OCI-LY1 (cell line): Measurements from ENCODE around the gene NALCN.

Source experiments
- H2AFZ ChIP-seq: fragments of 200-600 bp; sonication (generic), shearing (Covaris generic); 2 replicates; pipeline ENCODE4 v1.6.0; 2014; ENCODE audit warnings: antibody characterized with exemption, mild to moderate bottlenecking, low read length
- H3F3A ChIP-seq: fragments of 200-600 bp; sonication (generic), shearing (Covaris generic); 2 replicates; pipeline ENCODE4 v1.6.0; 2014; ENCODE audit warnings: mild to moderate bottlenecking, antibody characterized with exemption, low read length, moderate library complexity; ENCODE audit not compliant: insufficient read depth
- H3K27ac ChIP-seq: fragments of 200-600 bp; sonication (generic); 2 replicates; pipeline ENCODE4 v1.5.1; 2014; ENCODE audit warnings: low read length, mixed run types, mild to moderate bottlenecking, low read depth; ENCODE audit not compliant: poor library complexity, severe bottlenecking
- H3K27me3 ChIP-seq: fragments of 200-600 bp; sonication (generic); 2 replicates; pipeline ENCODE4 v1.6.0; 2014; ENCODE audit warnings: antibody characterized with exemption, mild to moderate bottlenecking, low read length, moderate library complexity; ENCODE audit not compliant: insufficient read depth
- H3K36me3 ChIP-seq: fragments of 200-600 bp; sonication (generic); 2 replicates; pipeline ENCODE4 v1.6.1; 2014; ENCODE audit warnings: mild to moderate bottlenecking, antibody characterized with exemption, low read length, moderate library complexity, mixed read lengths; ENCODE audit not compliant: insufficient read depth
- H3K4me1 ChIP-seq: fragments of 200-600 bp; sonication (generic); 2 replicates; pipeline ENCODE4 v1.5.1; 2014; ENCODE audit warnings: mild to moderate bottlenecking, low read length, moderate library complexity; ENCODE audit not compliant: insufficient read depth, severe bottlenecking
- H3K4me2 ChIP-seq: fragments of 200-600 bp; sonication (generic), shearing (Covaris generic); 2 replicates; pipeline ENCODE4 v1.6.1; 2014; ENCODE audit warnings: low read length
- H3K4me3 ChIP-seq: fragments of 200-600 bp; sonication (generic); 2 replicates; pipeline ENCODE4 v1.5.1; 2014; ENCODE audit warnings: low read length, low read depth, mild to moderate bottlenecking, mixed read lengths; ENCODE audit not compliant: poor library complexity, severe bottlenecking
- H3K79me2 ChIP-seq: fragments of 200-600 bp; shearing (Covaris generic); 2 replicates; pipeline ENCODE4 v1.6.1; 2016; ENCODE audit warnings: mixed run types, low read length, mixed read lengths; ENCODE audit not compliant: insufficient read depth
- H3K9ac ChIP-seq: fragments of 200-600 bp; sonication (generic), shearing (Covaris generic); 2 replicates; pipeline ENCODE4 v1.6.1; 2014; ENCODE audit warnings: mild to moderate bottlenecking, low read length, mixed read lengths
- H3K9me2 ChIP-seq: fragments of 200-600 bp; sonication (generic), shearing (Covaris generic); 2 replicates; pipeline ENCODE4 v1.6.1; 2014; ENCODE audit warnings: low read depth, mild to moderate bottlenecking, low read length, mixed read lengths
- H3K9me3 ChIP-seq: fragments of 200-600 bp; shearing (Covaris generic); 2 replicates; pipeline ENCODE4 v1.6.1; 2014; ENCODE audit warnings: low read length, mixed read lengths
- H4K20me1 ChIP-seq: fragments of 200-600 bp; sonication (generic), shearing (Covaris generic); 2 replicates; pipeline ENCODE4 v1.6.0; 2016; ENCODE audit warnings: mild to moderate bottlenecking, low read length; ENCODE audit not compliant: insufficient read depth
- CTCF ChIP-seq: fragments of 200-600 bp; sonication (generic), shearing (Covaris generic); IDR thresholded peaks from 2 replicates; pipeline ENCODE4 v1.5.1; 2017; ENCODE audit warnings: mild to moderate bottlenecking, antibody characterized with exemption, low read length, moderate library complexity, mixed read lengths
- EZH2 ChIP-seq: fragments of 200-600 bp; sonication (generic), shearing (Covaris generic); IDR thresholded peaks from 2 replicates; pipeline ENCODE4 v1.8.0; 2017; ENCODE audit warnings: borderline replicate concordance, mixed run types, mild to moderate bottlenecking, antibody characterized with exemption, low read length, moderate library complexity, mixed read lengths

The NALCN gene

GRCh38 chr13:101452519-101453485 lies 36.5 kb upstream of the NALCN start, which contains the start of gene ITGBL1:
ITGBL1 (plus strand) TSS chr13:101452675; CDS start chr13:101452834, 159 bp downstream.
- Histone ChIP-seq H3K4me1 (no peaks in the 10 kb centered on the region), H3K9ac (no peak within 1 kb of the TSS), H3K4me3 (no peak within 1 kb of the TSS), H3K9me2 (no peaks in the 10 kb centered on the region), H3K79me2 (no peaks in the 10 kb centered on the region), H2AFZ (no peak within 1 kb of the TSS), H3K27me3 (no peaks in the 10 kb centered on the region), H3K9me3 (no peaks in the 10 kb centered on the region), H3K36me3 (no peaks in the 10 kb centered on the region), H3K27ac (no peak within 1 kb of the TSS), H4K20me1 (no peaks in the 10 kb centered on the region), H3F3A (no peaks in the 10 kb centered on the region), H3K4me2 (no peak within 1 kb of the TSS)
- TF ChIP-seq CTCF (no peak), EZH2 (no peak)

GRCh38 chr13:101451641-101452040 lies 35.3 kb upstream of the NALCN start:
- Histone ChIP-seq H2AFZ (no peak overlapping the region), H3F3A (no peaks in the 10 kb centered on the region), H3K27me3 (no peaks in the 10 kb centered on the region), H3K4me2 (no peak overlapping the region), H3K9me2 (no peaks in the 10 kb centered on the region), H3K9ac (no peak overlapping the region), H3K79me2 (no peaks in the 10 kb centered on the region), H3K27ac (no peak overlapping the region), H3K9me3 (no peaks in the 10 kb centered on the region), H3K36me3 (no peaks in the 10 kb centered on the region), H3K4me3 (no peak overlapping the region), H3K4me1 (no peaks in the 10 kb centered on the region), H4K20me1 (no peaks in the 10 kb centered on the region)
- TF ChIP-seq EZH2: no peak
- no peak for TF ChIP-seq CTCF

- no peaks in the 10 kb centered on the region for H3K79me2 ChIP-seq
- no peak overlapping the region for H3K9ac ChIP-seq
- no peaks in the 10 kb centered on the region for H3K27me3 ChIP-seq
- H3F3A ChIP-seq: no peaks in the 10 kb centered on the region
- H3K9me2 ChIP-seq: no peaks in the 10 kb centered on the region
- no peak overlapping the region for H2AFZ ChIP-seq
- no peaks in the 10 kb centered on the region for H3K36me3 ChIP-seq
- H3K4me1 ChIP-seq: no peaks in the 10 kb centered on the region
- H3K4me3 ChIP-seq: no peak overlapping the region
- no peak for TF ChIP-seq CTCF
- no peak for TF ChIP-seq EZH2
- H4K20me1 ChIP-seq: no peaks in the 10 kb centered on the region
- H3K4me2 ChIP-seq: no peak overlapping the region
- no peaks in the 10 kb centered on the region for H3K9me3 ChIP-seq
- no peak overlapping the region for H3K27ac ChIP-seq
Measured at GRCh38 chr13:101450749-101451130, 34.4 kb upstream of the NALCN start.
